Fibroblast of lung (primary cell): Measurements from ENCODE around the gene LPP. TPM values are rescaled to one million over a fixed set of nuclear protein-coding genes. Genes with fewer than 3 reads are reported as not detected.

Experiments used
- DNase-seq, 2 donors: peaks; one replicate each; pipeline versions ENCODE4 v3.0.0 to v3.0.0-alpha.2; 2010; ENCODE audit warnings: low read depth in 2 of 2
- H2AFZ ChIP-seq: 2 replicates; pipeline ENCODE4 v1.5.1; 2012; ENCODE audit warnings: low read length, control low read depth, inconsistent platforms
- H3K27ac ChIP-seq: 2 replicates; pipeline ENCODE4 v1.5.1; 2011; ENCODE audit warnings: low read length, control low read depth; ENCODE audit not compliant: insufficient read depth
- H3K27me3 ChIP-seq: 2 replicates; pipeline ENCODE4 v1.5.1; 2011; ENCODE audit warnings: mild to moderate bottlenecking, low read length; ENCODE audit not compliant: control insufficient read depth, insufficient read depth
- H3K36me3 ChIP-seq: 2 replicates; pipeline ENCODE4 v1.5.1; 2011; ENCODE audit warnings: low read length; ENCODE audit not compliant: control insufficient read depth, insufficient read depth
- H3K4me1 ChIP-seq: 2 replicates; pipeline ENCODE4 v1.5.1; 2011; ENCODE audit warnings: low read length; ENCODE audit not compliant: control insufficient read depth, insufficient read depth; ENCODE audit errors: extremely low read depth
- H3K4me2 ChIP-seq: 2 replicates; pipeline ENCODE4 v1.5.1; 2011; ENCODE audit warnings: low read length, control low read depth; ENCODE audit not compliant: insufficient read depth; ENCODE audit errors: extremely low read depth
- H3K4me3 ChIP-seq, 4 experiments: fragments of 200-600 bp in 1 of 4; sonication (generic) in 1 of 4; replicated peaks in 1 of 4; 2 replicates each; pipeline ENCODE4 v1.5.1; 2011 to 2016; ENCODE audit warnings: low read length in 4 of 4, low read depth in 3 of 4, mild to moderate bottlenecking in 3 of 4, control low read depth in 2 of 4, inconsistent platforms in 1 of 4, mixed read lengths in 1 of 4; ENCODE audit not compliant: insufficient read depth in 1 of 4; ENCODE audit errors: control extremely low read depth in 1 of 4
- H3K79me2 ChIP-seq: 2 replicates; pipeline ENCODE4 v1.5.1; 2012; ENCODE audit warnings: mild to moderate bottlenecking, low read length, inconsistent platforms; ENCODE audit not compliant: control insufficient read depth, insufficient read depth
- H3K9ac ChIP-seq: 2 replicates; pipeline ENCODE4 v1.5.1; 2011; ENCODE audit warnings: mild to moderate bottlenecking, low read length, control low read depth; ENCODE audit not compliant: insufficient read depth
- H3K9me3 ChIP-seq: 2 replicates; pipeline ENCODE4 v1.5.1; 2012; ENCODE audit warnings: low read depth, low read length; ENCODE audit not compliant: control insufficient read depth, insufficient read depth
- H4K20me1 ChIP-seq: 2 replicates; pipeline ENCODE4 v1.5.1; 2011; ENCODE audit warnings: low read length; ENCODE audit not compliant: control insufficient read depth, insufficient read depth; ENCODE audit errors: extremely low read depth
- EZH2 ChIP-seq: IDR thresholded peaks from 2 replicates; pipeline ENCODE4 v1.5.1; 2012; ENCODE audit warnings: low read length, control low read depth, mild to moderate bottlenecking; ENCODE audit errors: missing control alignments
- polyA plus RNA-seq, 2 donors: library from polyadenylated mRNA; depleted of rRNA in 1 of 2; stranded (reverse) in 1 of 2; unstranded in 1 of 2; fragments of >200 nt; gene quantifications; 2 replicates each; pipeline ENCODE4 v1.2.1, GENCODE V29; 2011 to 2012; ENCODE audit warnings: missing spikeins in 1 of 2
- total RNA-seq: library from RNA; depleted of rRNA; stranded (reverse); fragments of >200 nt; gene quantifications from 2 replicates; pipeline ENCODE4 v1.2.1, GENCODE V29; 2014
- TF ChIP-seq, protein P1 (sequence below), 2 donors: IDR thresholded peaks in 1 of 2; conservative IDR thresholded peaks in 1 of 2; 1 replicate in 1 of 2; 2 replicates in 1 of 2; pipeline ENCODE4 v1.5.1; 2011 to 2012; ENCODE audit warnings: low read length in 2 of 2, control low read depth in 1 of 2, inconsistent platforms in 1 of 2, low read depth in 1 of 2, mild to moderate bottlenecking in 1 of 2

Gene LPP
- total and polyA plus RNA-seq, 2 donors (not counting 1 experiment from before 2014, with no cell fraction given) = 69.0 to 124 TPM

- H3K27ac ChIP-seq = no peak overlapping the region
- H3K4me3 ChIP-seq = no peak overlapping the region
- no peak overlapping the region for H3K4me2 ChIP-seq
- H3K27me3 ChIP-seq = no peaks in the 10 kb centered on the region
- TF ChIP-seq, protein P1, sequence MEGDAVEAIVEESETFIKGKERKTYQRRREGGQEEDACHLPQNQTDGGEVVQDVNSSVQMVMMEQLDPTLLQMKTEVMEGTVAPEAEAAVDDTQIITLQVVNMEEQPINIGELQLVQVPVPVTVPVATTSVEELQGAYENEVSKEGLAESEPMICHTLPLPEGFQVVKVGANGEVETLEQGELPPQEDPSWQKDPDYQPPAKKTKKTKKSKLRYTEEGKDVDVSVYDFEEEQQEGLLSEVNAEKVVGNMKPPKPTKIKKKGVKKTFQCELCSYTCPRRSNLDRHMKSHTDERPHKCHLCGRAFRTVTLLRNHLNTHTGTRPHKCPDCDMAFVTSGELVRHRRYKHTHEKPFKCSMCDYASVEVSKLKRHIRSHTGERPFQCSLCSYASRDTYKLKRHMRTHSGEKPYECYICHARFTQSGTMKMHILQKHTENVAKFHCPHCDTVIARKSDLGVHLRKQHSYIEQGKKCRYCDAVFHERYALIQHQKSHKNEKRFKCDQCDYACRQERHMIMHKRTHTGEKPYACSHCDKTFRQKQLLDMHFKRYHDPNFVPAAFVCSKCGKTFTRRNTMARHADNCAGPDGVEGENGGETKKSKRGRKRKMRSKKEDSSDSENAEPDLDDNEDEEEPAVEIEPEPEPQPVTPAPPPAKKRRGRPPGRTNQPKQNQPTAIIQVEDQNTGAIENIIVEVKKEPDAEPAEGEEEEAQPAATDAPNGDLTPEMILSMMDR (conservative IDR thresholded peaks at IDR 0.05 in 1 of 2, IDR thresholded peaks at IDR 0.05 in 1 of 2; ENCODE audit: low read depth in 1 of 2, low read length in 2 of 2) = no peak
- TF ChIP-seq EZH2 = no peak
- DNase-seq = peak in 1 of 2 donors; percentile 76
- no peak overlapping the region for H2AFZ ChIP-seq
- H3K9ac ChIP-seq = no peak overlapping the region
- no peaks in the 10 kb centered on the region for H3K36me3 ChIP-seq
- no peaks in the 10 kb centered on the region for H3K4me1 ChIP-seq
- H3K79me2 ChIP-seq = no peaks in the 10 kb centered on the region
- H3K9me3 ChIP-seq = no peaks in the 10 kb centered on the region
- H4K20me1 ChIP-seq = no peaks in the 10 kb centered on the region
These were observed 666.0 kb downstream of the LPP start for GRCh38 chr3:188819939-188820338.

GRCh38 chr3:188822004-188822403, 668.0 kb downstream of the LPP start:
- TF ChIP-seq, protein P1 (conservative IDR thresholded peaks at IDR 0.05 in 1 of 2, IDR thresholded peaks at IDR 0.05 in 1 of 2; ENCODE audit: low read depth in 1 of 2, low read length in 2 of 2) = no peak
- no peak for TF ChIP-seq EZH2
- Histone ChIP-seq H3K9me3 (no peaks in the 10 kb centered on the region), H3K9ac (no peak overlapping the region), H2AFZ (no peak overlapping the region), H3K79me2 (no peaks in the 10 kb centered on the region), H3K27ac (no peak overlapping the region), H3K36me3 (no peaks in the 10 kb centered on the region), H3K4me1 (no peaks in the 10 kb centered on the region), H3K27me3 (no peaks in the 10 kb centered on the region), H3K4me3 (no peak overlapping the region), H4K20me1 (no peaks in the 10 kb centered on the region), H3K4me2 (no peak overlapping the region)
- DNase-seq = no peak

DNA sequence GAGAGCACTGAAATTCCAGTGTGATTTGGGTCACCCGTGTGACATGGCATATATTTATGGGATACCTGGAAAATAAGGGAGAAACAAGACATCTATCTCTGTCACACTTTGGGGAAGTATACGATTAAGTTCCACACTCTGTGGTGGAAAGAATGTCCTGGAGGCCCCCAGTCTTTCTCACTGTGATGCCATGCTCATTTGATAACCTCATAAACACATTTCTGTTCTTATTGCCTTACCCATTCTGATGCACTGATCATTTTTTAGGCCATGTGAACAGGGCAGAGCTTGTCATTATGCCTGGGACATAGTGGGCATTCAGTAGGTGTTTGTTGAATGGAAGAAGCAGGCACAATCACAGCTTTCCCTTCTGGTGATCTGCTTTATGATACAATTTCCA, 668.5 kb downstream of the LPP start:
- Histone ChIP-seq H3K9me3 (no peaks in the 10 kb centered on the region), H3K4me1 (no peaks in the 10 kb centered on the region), H3K9ac (no peak overlapping the region), H2AFZ (no peak overlapping the region), H3K27me3 (no peaks in the 10 kb centered on the region), H3K27ac (no peak overlapping the region), H3K36me3 (no peaks in the 10 kb centered on the region), H4K20me1 (no peaks in the 10 kb centered on the region), H3K79me2 (no peaks in the 10 kb centered on the region), H3K4me3 (no peak overlapping the region), H3K4me2 (no peak overlapping the region)
- TF ChIP-seq, protein P1 (conservative IDR thresholded peaks at IDR 0.05 in 1 of 2, IDR thresholded peaks at IDR 0.05 in 1 of 2; ENCODE audit: low read depth in 1 of 2, low read length in 2 of 2) = no peak
- TF ChIP-seq EZH2 = no peak
- no peak for DNase-seq
